PC-9 (cell line): ENCODE measurements around the gene JAK3.

ENCODE experiments used
- EZH2 ChIP-seq: fragments of 200-600 bp; sonication (generic); IDR thresholded peaks from 2 replicates; pipeline ENCODE4 v1.8.0; 2017; ENCODE audit warnings: antibody characterized with exemption, low read depth
- TF ChIP-seq, protein P1 (sequence below): fragments of 200-600 bp; sonication (generic); conservative IDR thresholded peaks from 2 replicates; pipeline ENCODE4 v1.6.1; 2017; ENCODE audit warnings: mixed run types, antibody characterized with exemption, mild to moderate bottlenecking, moderate library complexity

DNA sequence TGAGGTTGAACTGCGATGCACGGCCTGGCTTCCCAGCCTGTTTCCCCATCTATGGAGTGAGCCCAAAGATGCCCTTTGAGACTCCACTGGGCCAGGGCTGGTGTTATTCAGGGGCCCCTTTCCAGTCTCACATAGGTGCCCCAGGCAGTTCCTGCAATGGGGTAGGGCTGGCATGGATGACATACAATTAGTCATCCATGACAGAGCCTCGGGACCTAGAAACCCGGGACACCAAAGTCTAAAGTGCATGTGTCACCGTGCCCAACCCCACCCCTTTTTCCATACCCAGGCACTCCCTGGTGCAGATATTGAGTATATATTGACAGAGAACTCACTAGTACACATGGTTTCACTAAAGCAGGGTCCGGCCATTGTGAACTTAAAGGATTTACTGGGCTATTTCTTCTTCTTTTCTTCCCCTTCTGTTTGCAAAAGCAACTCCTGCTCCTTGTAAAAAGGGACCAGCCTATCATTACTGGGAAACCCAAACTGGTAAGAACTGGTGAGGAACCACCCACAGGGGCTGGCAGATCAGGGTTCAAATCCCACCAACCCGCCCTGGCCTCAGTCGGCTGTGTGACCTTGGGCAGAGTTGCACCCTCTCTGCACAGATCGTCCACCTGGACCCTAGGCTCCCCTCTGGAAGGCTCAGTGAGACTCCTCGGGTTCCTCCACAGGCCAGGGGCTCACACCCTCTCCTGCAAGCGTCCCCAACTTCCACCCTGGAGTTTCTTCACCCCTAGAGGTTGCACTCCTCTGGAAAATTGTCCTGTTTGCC is 50.2 kb downstream of the JAK3 start:
- TF ChIP-seq, protein P1, sequence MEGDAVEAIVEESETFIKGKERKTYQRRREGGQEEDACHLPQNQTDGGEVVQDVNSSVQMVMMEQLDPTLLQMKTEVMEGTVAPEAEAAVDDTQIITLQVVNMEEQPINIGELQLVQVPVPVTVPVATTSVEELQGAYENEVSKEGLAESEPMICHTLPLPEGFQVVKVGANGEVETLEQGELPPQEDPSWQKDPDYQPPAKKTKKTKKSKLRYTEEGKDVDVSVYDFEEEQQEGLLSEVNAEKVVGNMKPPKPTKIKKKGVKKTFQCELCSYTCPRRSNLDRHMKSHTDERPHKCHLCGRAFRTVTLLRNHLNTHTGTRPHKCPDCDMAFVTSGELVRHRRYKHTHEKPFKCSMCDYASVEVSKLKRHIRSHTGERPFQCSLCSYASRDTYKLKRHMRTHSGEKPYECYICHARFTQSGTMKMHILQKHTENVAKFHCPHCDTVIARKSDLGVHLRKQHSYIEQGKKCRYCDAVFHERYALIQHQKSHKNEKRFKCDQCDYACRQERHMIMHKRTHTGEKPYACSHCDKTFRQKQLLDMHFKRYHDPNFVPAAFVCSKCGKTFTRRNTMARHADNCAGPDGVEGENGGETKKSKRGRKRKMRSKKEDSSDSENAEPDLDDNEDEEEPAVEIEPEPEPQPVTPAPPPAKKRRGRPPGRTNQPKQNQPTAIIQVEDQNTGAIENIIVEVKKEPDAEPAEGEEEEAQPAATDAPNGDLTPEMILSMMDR, result no peak
- no peak for TF ChIP-seq EZH2
